HFF-Myc (cell line): Measurements from ENCODE around the gene JARID2.

ENCODE experiments used
- DNase-seq: peaks from one replicate; pipeline ENCODE4 v3.0.0-alpha.2; 2011; ENCODE audit warnings: low read depth; ENCODE audit errors: extremely low read depth
- H3K4me3 ChIP-seq: replicated peaks from 2 replicates; pipeline ENCODE4 v1.5.1; 2011; ENCODE audit warnings: low read depth, mild to moderate bottlenecking, control low read depth, low read length
- TF ChIP-seq, protein P1 (sequence below): IDR thresholded peaks from 2 replicates; pipeline ENCODE4 v1.5.1; 2012; ENCODE audit warnings: mild to moderate bottlenecking, low read depth, low read length, control low read depth; ENCODE audit errors: missing control alignments

The JARID2 gene

GRCh38 chr6:15332446-15332845 lies 86.6 kb downstream of the JARID2 start:
- TF ChIP-seq, protein P1, sequence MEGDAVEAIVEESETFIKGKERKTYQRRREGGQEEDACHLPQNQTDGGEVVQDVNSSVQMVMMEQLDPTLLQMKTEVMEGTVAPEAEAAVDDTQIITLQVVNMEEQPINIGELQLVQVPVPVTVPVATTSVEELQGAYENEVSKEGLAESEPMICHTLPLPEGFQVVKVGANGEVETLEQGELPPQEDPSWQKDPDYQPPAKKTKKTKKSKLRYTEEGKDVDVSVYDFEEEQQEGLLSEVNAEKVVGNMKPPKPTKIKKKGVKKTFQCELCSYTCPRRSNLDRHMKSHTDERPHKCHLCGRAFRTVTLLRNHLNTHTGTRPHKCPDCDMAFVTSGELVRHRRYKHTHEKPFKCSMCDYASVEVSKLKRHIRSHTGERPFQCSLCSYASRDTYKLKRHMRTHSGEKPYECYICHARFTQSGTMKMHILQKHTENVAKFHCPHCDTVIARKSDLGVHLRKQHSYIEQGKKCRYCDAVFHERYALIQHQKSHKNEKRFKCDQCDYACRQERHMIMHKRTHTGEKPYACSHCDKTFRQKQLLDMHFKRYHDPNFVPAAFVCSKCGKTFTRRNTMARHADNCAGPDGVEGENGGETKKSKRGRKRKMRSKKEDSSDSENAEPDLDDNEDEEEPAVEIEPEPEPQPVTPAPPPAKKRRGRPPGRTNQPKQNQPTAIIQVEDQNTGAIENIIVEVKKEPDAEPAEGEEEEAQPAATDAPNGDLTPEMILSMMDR, result no peak
- no peak overlapping the region for H3K4me3 ChIP-seq
- DNase-seq, result no peak

DNA sequence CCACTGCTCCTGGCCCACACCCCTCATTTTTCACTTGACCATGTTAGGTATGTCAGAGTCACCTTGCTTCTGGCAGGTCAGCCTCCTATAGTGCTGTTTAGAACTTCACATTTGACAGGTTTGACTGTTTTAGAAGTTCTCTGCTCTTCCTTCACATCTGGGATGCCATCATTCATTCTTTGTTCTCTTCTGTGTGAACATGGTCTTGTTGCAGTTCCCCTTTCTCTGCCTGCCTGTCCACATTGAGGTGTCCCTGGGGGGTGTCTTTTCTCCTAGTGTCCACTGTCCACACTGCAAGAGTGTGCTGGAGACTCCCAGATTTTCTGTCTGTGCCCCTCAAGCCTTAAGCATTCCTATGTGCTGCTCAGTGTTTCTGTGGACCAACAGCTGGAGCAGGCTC lies 89.5 kb downstream of the JARID2 start:
- no peak overlapping the region for H3K4me3 ChIP-seq
- no peak for DNase-seq
- TF ChIP-seq, protein P1, result no peak

- TF ChIP-seq, protein P1, result no peak
- no peak for DNase-seq
- no peak overlapping the region for H3K4me3 ChIP-seq
Measured at GRCh38 chr6:15335916-15336315, 90.0 kb downstream of the JARID2 start.

DNA sequence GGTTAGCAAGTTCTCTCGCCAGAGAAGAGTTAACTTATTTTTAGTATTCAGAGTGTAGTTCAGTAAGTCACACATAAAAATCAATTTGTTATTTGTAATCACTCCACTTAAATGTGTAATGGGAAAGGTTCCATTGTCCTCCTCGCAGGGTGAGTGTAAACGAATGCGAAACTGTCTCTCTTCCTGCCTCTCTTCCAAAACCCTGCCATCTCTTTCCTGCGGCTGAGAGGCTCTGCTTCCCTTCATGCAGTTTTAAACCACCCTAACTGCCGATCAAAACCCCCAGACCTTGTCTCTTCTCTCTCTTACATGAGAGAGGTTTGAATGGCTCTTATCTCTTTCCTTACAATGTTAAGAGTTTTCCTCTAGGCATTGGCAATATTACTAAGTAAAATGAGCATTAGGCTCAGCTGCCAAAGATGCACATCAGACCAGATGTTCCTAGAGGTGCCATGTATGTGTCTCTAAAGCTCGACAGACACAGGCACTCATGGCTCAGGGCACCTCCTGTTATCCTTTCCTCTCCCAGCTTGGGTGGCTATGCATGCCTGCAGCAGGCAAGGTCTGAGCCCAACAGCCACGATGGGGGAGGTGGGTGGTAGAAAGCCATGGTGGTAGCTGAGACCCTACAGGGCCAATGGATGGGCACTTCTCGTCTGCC lies 91.2 kb downstream of the JARID2 start:
- H3K4me3 ChIP-seq, result no peak overlapping the region

GRCh38 chr6:15337582-15337981 lies 91.7 kb downstream of the JARID2 start:
- TF ChIP-seq, protein P1, result no peak
- no peak for DNase-seq
- H3K4me3 ChIP-seq, result no peak overlapping the region

More for the DNA sequence above, 91.2 kb downstream of the JARID2 start:
- no peak for DNase-seq
- TF ChIP-seq, protein P1, result no peak

- no peak for DNase-seq
- TF ChIP-seq, protein P1, result no peak
- H3K4me3 ChIP-seq, result no peak overlapping the region
Measured at GRCh38 chr6:15338476-15338875, 92.6 kb downstream of the JARID2 start.

- no peak overlapping the region for H3K4me3 ChIP-seq
- DNase-seq, result no peak
- TF ChIP-seq, protein P1, result no peak
Measured at GRCh38 chr6:15339081-15339480, 93.2 kb downstream of the JARID2 start.
